Psoas muscle (tissue), 8 donors: Measurements from ENCODE around the gene LRRC34. TPM values are rescaled to one million over a fixed set of nuclear protein-coding genes. Genes with fewer than 3 reads are reported as not detected.

Experiments used
- ATAC-seq, 4 donors: fragments of 200-7000 bp; cut with Tn5 transposase; one replicate each; pipeline ENCODE4 v1.9.1; 2020; ENCODE audit warnings: moderate library complexity in 3 of 4, mild to moderate bottlenecking in 2 of 4
- DNase-seq, 2 donors: peaks; one replicate each; pipeline ENCODE4 v3.0.0-alpha.2; 2020
- H3K27ac ChIP-seq: fragments of 200-600 bp; one replicate; pipeline ENCODE4 v1.8.0; 2022
- H3K27me3 ChIP-seq, 3 donors: fragments of 200-600 bp in 1 of 3; one replicate each; pipeline versions ENCODE4 v1.6.1 to v1.8.0; 2013 to 2022; ENCODE audit warnings: low read length in 2 of 3, mild to moderate bottlenecking in 2 of 3, moderate library complexity in 1 of 3; ENCODE audit not compliant: insufficient read depth in 3 of 3
- H3K36me3 ChIP-seq, 2 donors: fragments of 200-600 bp in 1 of 2; one replicate each; pipeline versions ENCODE4 v1.6.1 to v1.8.0; 2013 to 2022; ENCODE audit warnings: low read depth in 1 of 2, mild to moderate bottlenecking in 1 of 2, moderate library complexity in 1 of 2; ENCODE audit not compliant: insufficient read depth in 1 of 2
- H3K4me1 ChIP-seq: fragments of 200-600 bp; one replicate; pipeline ENCODE4 v1.8.0; 2022
- H3K4me3 ChIP-seq: fragments of 200-600 bp; one replicate; pipeline ENCODE4 v1.8.0; 2022; ENCODE audit warnings: mild to moderate bottlenecking
- H3K9me3 ChIP-seq: fragments of 200-600 bp; one replicate; pipeline ENCODE4 v1.8.0; 2022
- CTCF ChIP-seq: fragments of 200-600 bp; IDR thresholded peaks from one replicate; pipeline ENCODE4 v1.8.0; 2022; ENCODE audit warnings: antibody characterized with exemption
- WGBS, 3 donors: extraction: QIAGEN DNeasy Blood & Tissue Kit; methylation state at CpG; one replicate each; pipeline versions ENCODE4 v1.1.6 to v1.1.7; 2013; 5-methylcytosine and 5-hydroxymethylcytosine counted together
- intact Hi-C, 2 donors: fragments of 100-400 bp; cut with DNase I; formaldehyde crosslinking; loops; one replicate each; pipeline versions ENCODE4 v1.11.0 to v1.14.2; 2022
- polyA plus RNA-seq, 3 donors: library from polyadenylated mRNA; stranded (reverse); fragments of 200-250 nt; gene quantifications; one replicate each; pipeline ENCODE4 v1.2.3, GENCODE V29; 2013
- total RNA-seq, 4 donors: library from RNA; stranded (reverse); fragmentation: NEBNext Ultra II Directional in 2 of 4; extraction: Animal tissue kit (Norgen Biotek cat#: 25700) in 2 of 4; gene quantifications; one replicate each; pipeline versions ENCODE4 v1.2.1 to v1.2.4, GENCODE V29; 2021 to 2023
- donor health status: healthy with polysubstance abuse.
- donor health status: DM: no; HTN: no; CAD: no; lungs with moderate emphysema.
- donor health status: Bipolar disorder and iron deficiency.
- donor health status: healthy.
- donor health status: DM: yes; HTN: yes; CAD: no.
- donor health status: DM: no; HTN: no; CAD: no.
- donor health status: DM: no; HTN: no; CAD: no.
- donor health status: DM: yes; HTN: yes; CAD: no.

Gene LRRC34
- total and polyA plus RNA-seq, 7 donors, result 0.23 to 1.7 (median 0.40) TPM

DNA sequence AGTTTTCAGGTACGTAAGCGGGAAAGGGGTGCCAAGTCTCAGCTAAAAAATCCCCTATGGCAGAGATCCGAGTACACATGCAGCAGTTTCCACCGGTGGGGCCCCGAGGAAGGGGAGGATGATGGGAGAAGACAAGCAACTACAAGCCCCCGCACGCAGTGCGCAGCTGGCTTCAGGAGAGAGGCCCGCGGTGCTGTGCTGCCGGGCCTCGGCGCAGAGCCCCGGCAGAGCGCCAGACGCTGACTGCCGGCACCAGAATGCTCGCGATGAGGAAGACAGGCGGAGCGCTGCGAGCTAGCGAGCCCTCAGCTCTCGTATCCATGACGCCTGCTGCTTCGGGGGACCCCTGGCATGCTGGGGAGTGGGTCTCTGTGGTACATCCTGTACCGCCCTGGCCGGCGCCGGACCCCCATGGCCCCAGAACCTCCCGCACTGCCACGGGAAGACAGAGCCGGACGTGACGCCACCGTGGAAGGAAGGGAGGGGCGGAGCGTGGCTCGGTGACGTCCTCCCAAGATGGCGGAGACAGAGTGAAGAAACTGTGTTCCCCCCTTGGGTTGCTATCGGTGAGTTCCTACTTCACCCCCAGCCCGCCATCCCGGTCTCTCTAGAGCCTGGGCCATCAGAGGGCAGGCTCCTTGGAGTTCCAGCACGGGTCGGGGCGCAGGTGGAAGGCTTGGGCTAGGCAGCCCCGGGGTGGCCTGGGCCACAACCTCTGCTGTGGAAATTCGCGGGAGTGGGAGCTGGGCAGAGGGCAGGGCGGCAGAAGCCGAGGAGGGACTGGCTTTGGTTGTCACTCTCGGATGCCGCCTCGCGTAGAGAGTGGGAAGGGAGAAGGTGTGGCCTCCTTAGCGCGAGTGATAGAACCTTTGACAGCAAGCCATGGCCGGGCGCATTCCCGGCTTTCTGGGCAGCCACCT is 39.5 kb downstream of the LRRC34 start, which contains the start of gene MYNN:
Gene MYNN (plus strand): TSS at position 500 of the 920 bp plus-strand sequence. CDS start 900 bp downstream, outside the sequence.
- intact Hi-C loops, result no loop called here
- 0% methylated on average over 51 to 61 of the region's 61 CpGs for WGBS, 3 donors

GRCh38 chr3:169772305-169772896 is 40.3 kb downstream of the LRRC34 start:
- DNase-seq (peak in 1 of 2 donors; percentile 69), ATAC-seq (peak; percentile 73 to 76 (median 74))
- 0 to 1% (median 0%) methylated on average over 15 of the region's 15 CpGs for WGBS, 3 donors
- H3K27ac ChIP-seq, result peak overlapping the region; percentile 98
- intact Hi-C loops, result no loop called here
- peak overlapping the region; percentile 83 for H3K4me3 ChIP-seq
- H3K36me3 ChIP-seq, result peaks cover 0 to 33% of the 10 kb centered on the region in 2 donors
- H3K4me1 ChIP-seq, result peaks cover 23% of the 10 kb centered on the region
- H3K27me3 ChIP-seq, result no peaks in the 10 kb centered on the region
- TF ChIP-seq CTCF, result no peak
- no peaks in the 10 kb centered on the region for H3K9me3 ChIP-seq

More for the DNA sequence above, 39.5 kb downstream of the LRRC34 start, which contains the start of gene MYNN:
- peak within 1 kb of the TSS; percentile 83 for H3K4me3 ChIP-seq
- no peaks in the 10 kb centered on the region for H3K27me3 ChIP-seq
- TF ChIP-seq CTCF, result no peak
- ATAC-seq, result peak; percentile 93 to 95 (median 94)
- peak; percentile 94 to 96 for DNase-seq
- H3K4me1 ChIP-seq, result peaks cover 23% of the 10 kb centered on the region
- no peaks in the 10 kb centered on the region for H3K9me3 ChIP-seq
- peak within 1 kb of the TSS; percentile 98 for H3K27ac ChIP-seq
- peaks cover 2 to 41% of the 10 kb centered on the region in 2 donors for H3K36me3 ChIP-seq

- Histone ChIP-seq H3K9me3 (no peaks in the 10 kb centered on the region), H3K27me3 (no peaks in the 10 kb centered on the region), H3K36me3 (peaks cover 0 to 26% of the 10 kb centered on the region in 2 donors), H3K4me1 (peaks cover 23% of the 10 kb centered on the region), H3K4me3 (peak overlapping the region; percentile 83), H3K27ac (peak overlapping the region; percentile 98)
- no peak for TF ChIP-seq CTCF
- ATAC-seq (peak; percentile 36 to 62 (median 42)), DNase-seq (peak; percentile 41 to 60)
- intact Hi-C loops, result no loop called here
- 0 to 1% (median 1%) methylated on average over 27 of the region's 27 CpGs for WGBS, 3 donors
Observed at GRCh38 chr3:169771497-169772304, 41.0 kb downstream of the LRRC34 start.
